Measurements from ENCODE around the gene ORC2.
"Not testable (repeated sequence)": the region's sequence is repeated elsewhere in the genome, so short reads cannot be mapped to it uniquely, and the experiment has no call there.

Gene ORC2

GRCh38 chr2:200963124-200963917, at the start of gene ORC2:
TSS of gene ORC2 (minus strand) at chr2:200963660. CDS start at chr2:200958123, 5,537 bp downstream.
- peak; percentile 73 for DNase-seq

GRCh38 chr2:201008296-201008829, 44.9 kb upstream of the ORC2 start:
- DNase-seq, result no peak

- DNase-seq, result no peak
Measured at GRCh38 chr2:201007584-201007998, 44.1 kb upstream of the ORC2 start.

GRCh38 chr2:201006704-201007103, 43.2 kb upstream of the ORC2 start:
- DNase-seq, result no peak

- DNase-seq, result no peak
Measured at GRCh38 chr2:201004370-201004769, 40.9 kb upstream of the ORC2 start.

- no peak for DNase-seq
Measured at GRCh38 chr2:200993097-200993496, 29.6 kb upstream of the ORC2 start.

- no peak for DNase-seq
Measured at GRCh38 chr2:200987137-200987536, 23.7 kb upstream of the ORC2 start.

- no peak for DNase-seq
Measured at GRCh38 chr2:200985799-200986198, 22.3 kb upstream of the ORC2 start.

- DNase-seq, result no peak
Measured at GRCh38 chr2:200976710-200977109, 13.2 kb upstream of the ORC2 start.

- no peak for DNase-seq
Measured at GRCh38 chr2:200975672-200976071, 12.2 kb upstream of the ORC2 start.

GRCh38 chr2:200970057-200970456, 6.6 kb upstream of the ORC2 start:
- DNase-seq, result not testable (repeated sequence)

GRCh38 chr2:200968735-200969134, 5.3 kb upstream of the ORC2 start:
- DNase-seq, result no peak

GRCh38 chr2:200968162-200968561, 4.7 kb upstream of the ORC2 start:
- no peak for DNase-seq

GRCh38 chr2:200966770-200967169, 3.3 kb upstream of the ORC2 start:
- DNase-seq, result no peak

- no peak for DNase-seq
Measured at GRCh38 chr2:200964498-200964897, 1.0 kb upstream of the ORC2 start.

- not testable (repeated sequence) for DNase-seq
Measured at GRCh38 chr2:200963918-200964252, 425 bp upstream of the ORC2 start.

GRCh38 chr2:200962811-200963123, 693 bp downstream of the ORC2 start:
- DNase-seq, result no peak

GRCh38 chr2:200961674-200962073, 1.8 kb downstream of the ORC2 start:
- DNase-seq, result no peak

GRCh38 chr2:200950378-200950777, 13.1 kb downstream of the ORC2 start:
- DNase-seq, result no peak

GRCh38 chr2:200945395-200945729, 18.1 kb downstream of the ORC2 start:
- no peak for DNase-seq

GRCh38 chr2:200944467-200945394, 18.7 kb downstream of the ORC2 start:
- DNase-seq, result no peak

GRCh38 chr2:200943527-200944105, 19.8 kb downstream of the ORC2 start:
- DNase-seq, result no peak

GRCh38 chr2:200939832-200940231, 23.6 kb downstream of the ORC2 start:
- DNase-seq, result no peak
